Measurements from ENCODE around the gene KIDINS220.

DNA sequence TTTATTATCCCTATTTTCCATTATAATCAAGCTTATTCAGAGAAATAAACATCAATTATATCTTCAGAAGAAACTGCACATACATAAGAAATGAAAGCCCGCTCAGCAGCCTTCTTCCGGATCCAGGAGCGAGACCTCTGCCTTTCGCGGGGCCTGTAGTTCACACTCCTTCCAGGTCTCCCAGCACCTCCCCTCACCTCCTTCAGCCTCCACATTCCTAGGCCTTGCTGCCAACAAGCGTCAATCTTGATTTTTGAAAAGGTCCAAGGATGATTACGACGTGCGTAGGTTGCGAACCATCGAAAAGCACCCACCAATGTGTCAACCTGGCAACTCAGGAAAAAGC lies 355 bp upstream of the KIDINS220 start:
- TF ChIP-seq, protein P1, sequence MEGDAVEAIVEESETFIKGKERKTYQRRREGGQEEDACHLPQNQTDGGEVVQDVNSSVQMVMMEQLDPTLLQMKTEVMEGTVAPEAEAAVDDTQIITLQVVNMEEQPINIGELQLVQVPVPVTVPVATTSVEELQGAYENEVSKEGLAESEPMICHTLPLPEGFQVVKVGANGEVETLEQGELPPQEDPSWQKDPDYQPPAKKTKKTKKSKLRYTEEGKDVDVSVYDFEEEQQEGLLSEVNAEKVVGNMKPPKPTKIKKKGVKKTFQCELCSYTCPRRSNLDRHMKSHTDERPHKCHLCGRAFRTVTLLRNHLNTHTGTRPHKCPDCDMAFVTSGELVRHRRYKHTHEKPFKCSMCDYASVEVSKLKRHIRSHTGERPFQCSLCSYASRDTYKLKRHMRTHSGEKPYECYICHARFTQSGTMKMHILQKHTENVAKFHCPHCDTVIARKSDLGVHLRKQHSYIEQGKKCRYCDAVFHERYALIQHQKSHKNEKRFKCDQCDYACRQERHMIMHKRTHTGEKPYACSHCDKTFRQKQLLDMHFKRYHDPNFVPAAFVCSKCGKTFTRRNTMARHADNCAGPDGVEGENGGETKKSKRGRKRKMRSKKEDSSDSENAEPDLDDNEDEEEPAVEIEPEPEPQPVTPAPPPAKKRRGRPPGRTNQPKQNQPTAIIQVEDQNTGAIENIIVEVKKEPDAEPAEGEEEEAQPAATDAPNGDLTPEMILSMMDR (IDR thresholded peaks at IDR 0.05; ENCODE audit: poor library complexity), result no peak
- no peak for TF ChIP-seq EZH2phosphoT487 (IDR thresholded peaks at IDR 0.05; ENCODE audit: low read depth, severe bottlenecking, unreplicated experiment)
